ENCODE results near the gene HEMGN.
"Not testable (repeated sequence)": the region's sequence is repeated elsewhere in the genome, so short reads cannot be mapped to it uniquely, and the experiment has no call there.

HEMGN gene

GRCh38 chr9:97938081-97938644 is at the start of gene HEMGN:
HEMGN (minus strand) TSS chr9:97938172; CDS start chr9:97938136, 36 bp downstream.
- peak; percentile 46 to 74 for DNase-seq

DNA sequence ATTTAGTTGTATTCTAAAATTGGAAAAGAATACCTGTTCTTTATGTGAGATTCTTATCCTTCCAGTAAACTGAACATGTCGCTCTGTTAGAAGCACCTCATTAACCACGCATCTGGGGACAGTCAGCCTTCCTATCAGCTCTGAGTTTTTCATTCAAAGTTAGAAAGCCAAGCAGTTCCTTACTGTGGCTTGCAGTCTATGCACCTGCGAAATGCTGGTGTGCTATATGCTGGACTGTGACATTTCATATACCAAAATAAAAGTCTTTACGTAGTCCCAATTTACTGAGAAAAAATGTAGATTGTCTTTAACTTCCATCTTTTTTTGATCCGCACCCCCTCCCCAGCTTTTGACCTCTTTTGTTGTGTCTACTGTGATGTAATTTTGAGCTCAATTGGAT is 49.5 kb upstream of the HEMGN start:
- no peak for DNase-seq

DNA sequence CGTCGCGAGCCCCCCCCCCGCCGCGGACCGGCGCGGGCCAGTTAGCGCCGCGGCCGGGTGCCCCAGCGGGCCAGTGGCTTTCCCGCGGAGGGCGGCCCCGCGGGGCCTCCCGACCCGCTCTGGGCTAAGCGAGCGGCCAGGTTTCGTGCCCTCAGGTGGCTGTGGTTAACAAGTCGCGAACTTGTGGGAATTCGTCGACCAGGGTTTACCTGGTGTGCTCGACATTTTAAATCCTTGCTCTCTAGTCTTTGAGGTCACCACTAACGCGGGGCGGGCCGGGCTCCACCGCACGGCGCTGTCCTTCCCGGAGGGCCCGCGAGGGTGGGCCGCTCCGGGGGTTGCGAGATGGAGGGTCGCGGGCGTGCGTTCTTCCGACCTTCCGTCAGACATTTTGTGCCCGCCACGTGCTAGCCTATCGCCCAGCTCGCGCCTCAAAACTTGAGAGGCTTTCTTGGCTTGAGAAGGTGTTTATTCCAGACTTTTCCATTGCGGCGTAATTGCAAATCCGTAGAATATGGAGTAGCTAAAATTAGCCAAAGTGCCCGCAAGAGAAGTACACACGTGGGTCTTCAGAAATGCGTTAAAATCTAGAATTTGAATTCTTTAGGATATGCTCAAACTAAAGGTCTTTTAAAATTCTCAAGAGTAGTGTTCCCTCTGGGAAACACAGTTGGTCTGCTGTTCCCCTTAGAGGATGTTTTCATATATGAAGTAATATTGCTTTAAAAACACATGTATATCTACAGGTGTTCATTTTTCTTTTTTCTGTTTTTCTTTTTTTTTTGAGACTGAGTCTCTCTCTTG is 47.3 kb upstream of the HEMGN start:
- DNase-seq: peak in 1 of 2 donors; percentile 30

DNA sequence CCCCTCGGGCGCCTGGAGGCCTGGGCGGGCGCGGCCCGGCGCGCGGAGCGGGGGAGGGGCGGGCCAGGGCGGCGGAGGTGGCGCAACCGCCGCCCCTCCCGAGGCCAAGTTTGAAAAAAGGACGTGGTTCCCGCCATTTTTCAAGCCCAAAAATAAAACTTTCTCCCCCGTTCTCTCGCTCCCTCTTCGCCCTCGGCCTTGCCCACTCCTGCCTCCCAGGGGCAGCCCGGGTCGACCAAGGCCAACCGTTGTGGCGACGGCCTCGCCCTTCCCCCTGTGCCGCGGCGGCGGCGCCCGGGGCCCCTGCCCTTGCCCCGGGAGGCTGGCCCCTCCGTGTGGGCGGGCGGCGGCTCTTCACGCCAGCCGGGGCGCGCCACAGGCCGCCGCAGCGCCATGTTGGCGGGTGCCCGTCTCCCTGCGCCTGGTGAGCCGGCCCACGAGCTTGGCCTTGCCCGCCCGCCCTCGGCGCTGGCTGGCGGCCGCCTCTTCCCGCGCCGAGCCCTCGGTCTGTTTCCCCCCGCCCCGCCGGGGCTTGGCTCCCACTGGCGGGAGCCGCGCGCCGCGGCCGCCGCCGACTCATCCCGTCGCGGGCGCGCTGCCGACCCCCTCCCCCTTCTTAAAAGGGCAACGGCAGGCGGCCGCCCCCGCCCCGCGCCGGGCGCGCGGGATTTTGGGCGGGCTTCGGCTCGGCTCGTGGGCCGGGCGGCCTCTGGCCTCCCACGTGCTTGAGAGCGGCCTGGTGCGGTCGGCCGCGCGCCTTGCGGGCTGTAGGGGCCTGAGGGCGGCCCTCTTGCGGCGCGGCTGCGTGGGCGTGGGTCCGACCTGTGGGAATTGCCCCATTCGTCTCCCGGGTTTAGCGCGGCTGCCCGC is 46.5 kb upstream of the HEMGN start:
- DNase-seq: peak; percentile 76 to 86

DNA sequence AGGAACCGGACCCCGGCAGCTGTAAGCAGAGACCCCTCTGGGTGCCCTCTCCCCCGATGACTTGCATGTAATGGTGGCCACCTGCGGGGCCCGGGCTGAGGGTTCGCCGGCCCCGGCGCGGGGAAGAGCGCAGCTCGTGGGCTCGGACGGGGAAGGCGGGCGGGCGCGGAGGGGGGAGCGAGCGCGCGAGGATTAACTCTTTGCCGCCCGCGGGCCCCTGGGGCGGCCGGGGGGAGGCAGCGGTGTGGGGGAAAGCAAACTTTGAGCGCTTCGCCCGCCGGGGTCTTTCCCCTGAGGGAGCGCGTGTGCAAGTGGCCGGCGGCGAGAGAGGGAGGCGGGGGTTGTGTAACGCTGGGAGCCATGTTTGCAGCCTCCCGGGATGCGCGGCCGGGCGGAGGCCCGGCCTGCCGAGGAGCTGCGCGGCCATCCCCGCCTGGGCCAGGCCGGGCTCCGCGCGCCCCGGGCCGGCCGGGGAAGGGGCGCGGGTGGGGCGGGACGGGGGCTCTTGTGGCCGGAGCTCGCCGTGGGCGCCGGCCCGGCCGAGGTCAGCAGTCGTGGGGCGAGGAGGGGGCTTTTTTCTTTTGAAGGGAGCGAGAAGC is 45.7 kb upstream of the HEMGN start:
- peak; percentile 51 to 71 for DNase-seq

GRCh38 chr9:97982683-97983588 is 45.0 kb upstream of the HEMGN start, which contains the start of gene ANP32B:
ANP32B (plus strand) TSS chr9:97983341; CDS start chr9:97983556, 215 bp downstream.
- DNase-seq: peak; percentile 94 to 96

- DNase-seq: no peak
Measured at GRCh38 chr9:97981846-97982682, 44.1 kb upstream of the HEMGN start.

- DNase-seq: no peak
Measured at GRCh38 chr9:97980918-97981845, 43.2 kb upstream of the HEMGN start.

- no peak for DNase-seq
Measured at GRCh38 chr9:97980479-97980803, 42.5 kb upstream of the HEMGN start.

GRCh38 chr9:97979788-97980478 is 42.0 kb upstream of the HEMGN start:
- no peak for DNase-seq

GRCh38 chr9:97978371-97979130 is 40.6 kb upstream of the HEMGN start:
- DNase-seq: no peak

- DNase-seq: not testable (repeated sequence)
Measured at GRCh38 chr9:97976633-97977032, 38.7 kb upstream of the HEMGN start.

- DNase-seq: no peak
Measured at GRCh38 chr9:97975376-97975775, 37.4 kb upstream of the HEMGN start.

DNA sequence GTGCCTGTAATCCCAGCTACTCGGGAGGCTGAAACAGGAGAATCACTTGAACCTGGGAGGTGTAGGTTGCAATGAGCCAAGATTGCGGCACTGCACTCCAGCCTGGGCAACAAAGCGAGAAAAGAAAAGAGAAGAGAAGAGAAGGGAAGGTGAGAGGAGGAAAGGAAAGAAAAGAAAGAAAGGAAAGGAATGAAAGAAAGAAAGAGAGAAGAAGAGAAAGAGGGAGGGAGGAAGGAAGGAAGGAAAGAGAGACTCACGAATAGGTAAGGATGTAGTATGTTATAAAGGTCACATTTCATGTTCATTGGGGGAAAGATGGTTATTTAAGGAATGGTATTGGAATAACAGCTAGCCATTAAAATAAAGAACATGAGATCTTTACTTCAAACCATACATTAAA is 34.8 kb upstream of the HEMGN start:
- no peak for DNase-seq

DNA sequence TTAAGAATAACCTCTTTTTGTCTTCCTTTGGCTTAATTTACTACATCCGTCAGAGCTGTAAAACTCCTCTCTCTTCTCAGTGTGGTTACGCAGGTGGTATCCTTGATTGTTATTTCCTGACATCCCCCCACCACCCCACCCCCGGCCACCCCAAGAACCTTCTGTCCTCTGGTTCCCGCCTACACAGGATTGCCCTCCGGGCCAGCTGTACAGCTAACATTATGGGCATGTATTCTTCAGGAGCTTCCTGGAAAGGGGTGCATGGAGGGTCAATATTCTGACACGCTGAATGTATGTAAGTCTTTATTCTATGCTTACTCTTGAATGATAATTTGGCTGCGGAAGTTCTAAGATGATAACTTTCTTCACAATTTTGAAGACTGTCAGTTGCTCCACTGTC is 32.2 kb upstream of the HEMGN start:
- DNase-seq: no peak

DNA sequence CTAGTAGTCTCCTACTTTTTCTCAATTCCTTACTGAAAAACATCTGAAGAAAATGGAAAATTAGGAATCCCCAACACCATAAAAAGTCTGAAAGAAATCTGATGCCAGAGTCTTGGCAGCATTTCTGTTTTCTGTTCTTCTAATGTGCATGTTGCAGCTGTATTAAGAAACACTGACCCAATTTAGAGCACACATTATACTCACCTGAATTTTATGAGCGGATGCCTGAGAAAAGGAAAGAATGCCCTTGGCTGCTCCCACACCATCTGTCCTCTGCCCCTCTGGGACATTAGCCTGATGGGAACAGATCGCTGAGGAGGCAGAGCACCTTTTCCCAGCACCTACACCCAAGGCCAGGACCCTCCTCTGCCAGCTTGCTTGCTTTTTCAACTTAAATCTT is 31.0 kb upstream of the HEMGN start:
- DNase-seq: no peak

GRCh38 chr9:97966493-97966892 is 28.5 kb upstream of the HEMGN start:
- DNase-seq: no peak

DNA sequence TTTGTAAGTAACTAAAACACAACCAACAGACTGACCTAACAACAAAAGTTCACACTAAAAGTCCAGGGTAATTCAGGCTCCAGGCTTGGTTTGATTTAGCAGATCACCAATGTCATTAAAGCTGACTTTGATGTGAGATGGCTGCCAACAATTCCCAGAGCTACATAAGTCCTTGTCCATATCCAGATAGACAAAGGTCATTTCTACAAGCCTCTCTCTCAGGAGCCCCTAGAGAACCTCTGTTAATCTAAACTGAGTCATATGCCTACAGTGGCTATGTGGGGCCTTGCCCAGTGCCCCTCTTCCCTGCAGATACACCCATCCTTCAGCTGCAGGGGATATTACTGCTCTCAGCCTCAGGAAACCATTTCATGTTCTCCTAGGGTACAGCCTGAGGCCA is 26.9 kb upstream of the HEMGN start:
- DNase-seq: no peak

GRCh38 chr9:97963232-97963631 is 25.3 kb upstream of the HEMGN start:
- DNase-seq: no peak

All from CD4-positive, alpha-beta T cell treated with Interferon alpha-2 for 1 hour (primary cell).